Measurements from ENCODE around the gene PGBD5.
"Not testable (repeated sequence)": the region's sequence is repeated elsewhere in the genome, so short reads cannot be mapped to it uniquely, and the experiment has no call there.

PGBD5 gene

DNA sequence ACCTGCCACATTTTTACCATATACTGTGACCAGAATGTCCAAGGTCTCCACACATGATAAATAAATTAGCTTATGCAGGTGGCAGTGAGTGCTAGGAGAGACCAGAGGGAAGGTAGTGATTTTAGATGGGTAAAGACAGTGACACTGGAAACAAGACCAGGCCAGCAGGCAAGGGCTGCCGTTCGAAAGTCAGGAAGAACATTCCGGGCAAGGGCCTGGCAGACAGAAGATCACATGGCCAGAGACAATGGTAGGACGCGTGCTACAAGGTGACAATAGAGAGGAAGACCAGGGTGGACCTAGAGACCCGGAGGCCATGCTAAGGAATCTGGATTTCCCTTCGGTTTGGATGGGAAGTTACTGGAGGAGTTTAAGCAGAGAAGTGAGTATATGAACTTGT is 9.7 kb downstream of the PGBD5 start:
- Histone ChIP-seq H3K36me3 (ENCODE audit: insufficient read depth, low read length) (no peaks in the 10 kb centered on the region), H3K9ac (ENCODE audit: low read depth, low read length) (no peak overlapping the region), H3K4me1 (ENCODE audit: insufficient read depth, low read length) (peaks cover 2% of the 10 kb centered on the region), H3K9me3 (ENCODE audit: control insufficient read depth, insufficient read depth, low read length) (no peaks in the 10 kb centered on the region)

DNA sequence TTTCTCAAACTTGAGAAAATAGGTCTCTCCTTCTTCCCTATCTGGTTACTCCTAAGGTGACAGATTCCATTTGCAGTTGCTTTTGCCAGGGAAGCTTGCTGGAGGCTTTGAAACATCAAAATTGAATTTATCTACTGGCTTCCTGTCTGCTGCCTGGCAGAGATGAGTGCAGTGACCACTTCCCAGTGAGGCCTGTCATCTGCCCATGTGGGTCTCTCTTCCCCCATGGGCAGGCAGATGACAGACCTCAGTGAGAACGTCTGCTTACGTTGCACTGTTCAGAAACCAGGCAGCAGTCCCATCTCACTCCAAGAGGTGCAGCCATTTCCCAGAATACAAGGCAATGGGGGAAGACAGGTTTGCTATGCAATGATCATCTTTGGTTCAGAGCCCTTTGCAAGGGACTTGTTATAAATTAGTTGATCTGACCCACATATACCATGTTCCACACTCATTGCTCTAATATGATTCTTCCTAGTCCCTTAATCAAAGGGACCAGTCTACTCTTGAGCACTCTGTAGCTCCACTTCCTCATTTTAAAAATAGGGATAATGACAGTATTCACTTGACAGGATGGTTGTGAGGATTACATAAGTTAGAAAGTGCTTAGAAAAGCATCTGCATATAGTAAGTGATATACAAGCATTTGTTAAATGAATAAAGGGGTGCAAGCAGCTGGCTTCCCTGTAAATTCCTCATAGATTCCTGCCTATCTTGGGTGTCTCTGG is 10.6 kb downstream of the PGBD5 start:
- no peak overlapping the region for H3K9ac ChIP-seq (ENCODE audit: low read depth, low read length)

DNA sequence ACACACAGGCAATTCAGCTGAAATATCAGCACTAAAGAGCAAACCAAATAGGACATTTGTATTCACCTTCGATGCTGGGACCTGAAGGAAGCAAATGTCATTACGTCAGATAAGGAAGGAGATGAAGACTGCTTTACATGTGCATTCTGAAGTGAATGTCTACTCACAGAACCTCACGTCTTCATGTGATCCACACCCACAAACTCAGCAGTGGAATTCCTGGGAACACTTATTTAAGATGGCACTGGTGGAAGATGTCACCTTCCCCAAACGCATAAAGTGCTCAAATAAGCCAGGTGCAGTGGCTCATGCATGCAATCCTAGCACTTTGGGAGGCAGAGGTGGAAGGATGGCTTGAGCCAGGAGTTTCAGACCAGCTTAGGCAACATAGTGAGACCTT is 11.4 kb downstream of the PGBD5 start:
- H3K36me3 ChIP-seq (ENCODE audit: insufficient read depth, low read length) = no peaks in the 10 kb centered on the region
- no peak overlapping the region for H3K9ac ChIP-seq (ENCODE audit: low read depth, low read length)
- no peaks in the 10 kb centered on the region for H3K9me3 ChIP-seq (ENCODE audit: control insufficient read depth, insufficient read depth, low read length)
- H3K4me1 ChIP-seq (ENCODE audit: insufficient read depth, low read length) = no peaks in the 10 kb centered on the region; the same call in 1 of the 2 replicates

More for the DNA sequence above, 10.6 kb downstream of the PGBD5 start:
- no peaks in the 10 kb centered on the region; the same call in 1 of the 2 replicates for H3K4me1 ChIP-seq (ENCODE audit: insufficient read depth, low read length)
- H3K9me3 ChIP-seq (ENCODE audit: control insufficient read depth, insufficient read depth, low read length) = no peaks in the 10 kb centered on the region
- H3K36me3 ChIP-seq (ENCODE audit: insufficient read depth, low read length) = no peaks in the 10 kb centered on the region

DNA sequence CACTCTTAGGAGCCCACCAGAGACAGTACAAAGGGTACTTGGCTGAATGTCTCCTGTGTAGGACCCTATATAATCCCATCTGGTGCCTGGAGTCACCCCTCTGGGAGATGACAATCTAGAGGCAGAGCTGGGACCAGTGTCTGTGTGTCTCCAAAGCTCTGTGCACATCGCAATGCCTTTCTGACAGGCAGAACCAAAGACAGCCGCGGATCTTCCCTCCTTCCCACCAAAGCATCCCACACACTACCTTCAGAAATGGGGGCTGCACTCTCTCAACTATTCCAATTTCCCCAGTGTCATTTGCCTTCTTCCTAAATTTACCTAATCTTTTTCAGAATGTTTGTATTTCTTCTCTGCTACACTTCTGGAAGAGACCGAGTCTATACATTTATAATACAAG is 12.0 kb downstream of the PGBD5 start:
- Histone ChIP-seq H3K9ac (ENCODE audit: low read depth, low read length) (no peak overlapping the region), H3K4me1 (ENCODE audit: insufficient read depth, low read length) (no peaks in the 10 kb centered on the region; the same call in 1 of the 2 replicates), H3K36me3 (ENCODE audit: insufficient read depth, low read length) (no peaks in the 10 kb centered on the region), H3K9me3 (ENCODE audit: control insufficient read depth, insufficient read depth, low read length) (no peaks in the 10 kb centered on the region)

DNA sequence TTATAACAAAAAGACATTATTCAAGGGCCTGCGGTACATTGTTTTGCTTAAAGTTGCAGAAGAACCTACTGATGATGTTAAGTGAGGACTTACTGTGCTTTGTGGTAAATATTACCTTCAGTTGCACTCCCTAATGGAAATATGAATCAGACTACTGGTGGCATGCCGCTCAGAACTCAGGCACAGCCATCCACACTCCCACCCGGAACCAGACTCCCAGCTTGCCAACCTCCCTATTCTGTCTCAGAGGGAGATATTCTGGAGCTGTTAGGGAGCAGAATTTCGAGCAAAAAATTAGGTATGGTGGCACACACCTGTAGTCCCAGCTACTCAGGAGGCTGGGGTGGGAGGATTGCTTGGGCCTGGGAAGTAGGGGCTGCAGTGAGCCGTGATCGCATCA is 13.1 kb downstream of the PGBD5 start:
- Histone ChIP-seq H3K9ac (ENCODE audit: low read depth, low read length) (no peak overlapping the region), H3K9me3 (ENCODE audit: control insufficient read depth, insufficient read depth, low read length) (no peaks in the 10 kb centered on the region), H3K36me3 (ENCODE audit: insufficient read depth, low read length) (no peaks in the 10 kb centered on the region), H3K4me1 (ENCODE audit: insufficient read depth, low read length) (no peaks in the 10 kb centered on the region; the same call in 1 of the 2 replicates)

DNA sequence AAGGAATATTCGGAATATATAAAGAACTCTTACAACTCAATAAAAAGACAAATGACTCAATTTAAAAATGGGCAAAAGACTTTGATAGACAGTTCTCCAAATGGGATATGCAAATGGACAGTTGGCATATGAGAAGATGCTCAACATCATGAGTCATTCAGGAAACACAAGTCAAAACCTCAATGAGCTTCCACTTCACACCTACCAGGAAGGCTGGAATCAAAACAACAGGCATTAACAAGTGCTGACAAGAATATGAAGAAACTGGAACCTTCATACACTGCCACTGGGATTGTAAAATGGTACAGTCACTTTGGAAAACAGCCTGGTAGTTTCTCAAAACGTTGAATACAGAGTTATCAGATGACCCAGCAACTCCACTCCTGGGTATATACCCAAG is 17.2 kb downstream of the PGBD5 start:
- H3K9ac ChIP-seq (ENCODE audit: low read depth, low read length) = no peak overlapping the region
- H3K36me3 ChIP-seq (ENCODE audit: insufficient read depth, low read length) = no peaks in the 10 kb centered on the region
- no peaks in the 10 kb centered on the region for H3K9me3 ChIP-seq (ENCODE audit: control insufficient read depth, insufficient read depth, low read length)
- no peaks in the 10 kb centered on the region for H3K4me1 ChIP-seq (ENCODE audit: insufficient read depth, low read length)

DNA sequence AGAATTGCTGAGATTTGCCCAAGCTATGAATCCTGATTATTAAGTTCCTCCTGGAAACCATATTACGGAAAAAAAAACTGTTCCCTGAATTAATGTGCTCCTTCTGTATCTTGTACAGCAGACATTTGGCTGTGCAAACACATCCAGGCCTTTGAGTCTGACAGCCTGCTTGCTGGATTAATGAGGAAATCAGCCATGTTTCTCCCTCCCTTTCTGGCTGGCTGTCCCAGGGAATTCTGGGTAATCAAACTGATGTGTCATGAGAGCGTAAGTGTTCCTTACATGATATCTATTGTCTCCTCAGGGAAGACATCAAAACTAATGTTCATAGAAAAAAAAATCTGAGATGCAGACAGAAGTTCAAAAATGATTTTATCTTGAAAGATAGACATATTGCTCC is 18.8 kb downstream of the PGBD5 start:
- Histone ChIP-seq H3K36me3 (ENCODE audit: insufficient read depth, low read length) (no peaks in the 10 kb centered on the region), H3K9me3 (ENCODE audit: control insufficient read depth, insufficient read depth, low read length) (no peaks in the 10 kb centered on the region), H3K4me1 (ENCODE audit: insufficient read depth, low read length) (peaks cover under 1% of the 10 kb centered on the region; the same call in 1 of the 2 replicates), H3K9ac (ENCODE audit: low read depth, low read length) (no peak overlapping the region)

DNA sequence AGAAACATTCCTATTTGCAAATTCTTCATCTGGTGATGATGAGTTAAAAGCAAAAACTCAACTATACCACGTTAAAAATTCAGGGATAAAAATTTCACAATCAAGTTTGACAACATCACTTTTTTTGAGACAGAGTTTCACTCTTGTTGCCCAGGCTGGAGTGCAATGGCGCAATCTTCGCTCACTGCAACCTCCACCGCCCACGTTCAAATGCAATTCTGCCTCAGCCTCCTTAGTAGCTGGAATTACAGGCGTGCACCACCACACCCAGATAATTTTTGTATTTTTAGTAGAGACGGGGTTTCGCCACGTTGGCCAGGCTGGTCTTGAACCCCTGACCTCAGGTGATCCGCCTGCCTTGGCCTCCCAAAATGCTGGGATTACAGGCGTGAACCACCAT is 19.4 kb downstream of the PGBD5 start:
- H3K9me3 ChIP-seq (ENCODE audit: control insufficient read depth, insufficient read depth, low read length); H3K9ac ChIP-seq (ENCODE audit: low read depth, low read length); H3K36me3 ChIP-seq (ENCODE audit: insufficient read depth, low read length); H3K4me1 ChIP-seq (ENCODE audit: insufficient read depth, low read length): not testable (repeated sequence)

DNA sequence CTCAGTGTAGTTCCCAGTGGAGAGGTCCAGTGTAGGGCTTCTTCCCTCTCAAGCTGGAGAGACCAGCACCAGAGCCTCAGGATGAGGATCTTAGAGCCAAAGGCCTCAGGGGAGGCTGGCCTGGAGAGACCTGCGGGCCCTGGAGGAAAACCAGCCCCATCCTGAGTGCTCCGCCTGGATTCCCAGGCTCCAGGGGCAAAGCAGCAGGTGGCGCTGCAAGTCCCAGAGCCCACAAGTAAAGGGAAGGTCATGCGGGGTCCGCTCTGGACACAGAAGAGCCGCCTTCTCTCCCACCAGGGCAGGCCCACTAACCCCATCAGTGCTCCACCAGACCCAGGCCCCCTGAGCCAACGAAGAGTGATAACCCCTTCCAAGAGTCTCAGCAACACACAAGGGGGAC is 22.7 kb downstream of the PGBD5 start:
- no peaks in the 10 kb centered on the region for H3K9me3 ChIP-seq (ENCODE audit: control insufficient read depth, insufficient read depth, low read length)
- no peak overlapping the region for H3K9ac ChIP-seq (ENCODE audit: low read depth, low read length)
- H3K36me3 ChIP-seq (ENCODE audit: insufficient read depth, low read length) = no peaks in the 10 kb centered on the region
- H3K4me1 ChIP-seq (ENCODE audit: insufficient read depth, low read length) = peaks cover 25% of the 10 kb centered on the region

DNA sequence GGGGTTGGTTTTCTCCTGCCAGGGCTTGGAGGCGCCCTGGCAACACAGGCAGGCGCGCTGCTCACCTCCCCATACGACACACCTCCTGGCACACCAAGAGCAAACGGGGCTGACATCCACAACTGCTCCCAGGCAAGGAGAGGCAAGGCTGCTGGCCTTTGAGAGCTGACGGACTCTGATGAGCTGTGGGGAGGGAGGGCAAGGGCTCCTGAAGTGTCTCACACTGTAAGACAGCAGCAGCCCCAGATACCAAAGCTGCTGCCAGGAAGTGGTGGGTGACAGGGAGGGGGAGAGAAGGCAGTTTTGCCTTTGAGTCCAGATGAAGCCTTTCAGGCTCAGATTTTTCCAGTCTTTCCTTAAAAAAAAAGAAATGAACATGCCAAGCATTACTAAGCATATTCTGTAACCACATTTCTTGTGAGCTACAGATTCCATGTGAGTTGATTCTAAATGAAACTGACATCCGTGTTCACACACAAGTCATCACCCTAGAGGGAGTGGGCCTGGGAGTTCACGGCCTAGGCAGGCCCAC is 24.3 kb downstream of the PGBD5 start:
- H3K4me1 ChIP-seq (ENCODE audit: insufficient read depth, low read length) = peaks cover 25% of the 10 kb centered on the region
- no peak overlapping the region for H3K9ac ChIP-seq (ENCODE audit: low read depth, low read length)
- no peaks in the 10 kb centered on the region for H3K36me3 ChIP-seq (ENCODE audit: insufficient read depth, low read length)

DNA sequence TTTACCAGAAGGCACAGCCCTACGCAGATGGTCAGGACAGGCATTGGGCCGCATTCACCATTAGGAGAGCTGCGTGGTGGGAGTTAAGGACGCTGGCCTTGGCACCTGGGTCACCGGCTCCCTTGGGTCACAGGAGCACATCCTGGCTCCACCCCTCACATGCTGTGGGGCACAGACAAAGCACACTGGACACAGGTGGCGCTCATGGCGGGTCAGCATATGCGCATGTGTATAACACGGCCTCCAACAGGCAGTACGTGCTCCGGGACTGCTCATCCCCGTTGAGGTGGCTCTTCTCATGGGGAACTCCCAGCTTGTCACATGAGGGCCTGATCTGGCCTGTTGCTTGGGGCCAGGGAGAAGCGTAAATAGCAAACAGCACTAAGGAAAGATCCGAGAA is 25.0 kb downstream of the PGBD5 start:
- H3K4me1 ChIP-seq (ENCODE audit: insufficient read depth, low read length) = peaks cover 25% of the 10 kb centered on the region
- H3K36me3 ChIP-seq (ENCODE audit: insufficient read depth, low read length) = no peaks in the 10 kb centered on the region
- no peak overlapping the region for H3K9ac ChIP-seq (ENCODE audit: low read depth, low read length)
- H3K9me3 ChIP-seq (ENCODE audit: control insufficient read depth, insufficient read depth, low read length) = no peaks in the 10 kb centered on the region

More for the DNA sequence above, 24.3 kb downstream of the PGBD5 start:
- no peaks in the 10 kb centered on the region for H3K9me3 ChIP-seq (ENCODE audit: control insufficient read depth, insufficient read depth, low read length)

DNA sequence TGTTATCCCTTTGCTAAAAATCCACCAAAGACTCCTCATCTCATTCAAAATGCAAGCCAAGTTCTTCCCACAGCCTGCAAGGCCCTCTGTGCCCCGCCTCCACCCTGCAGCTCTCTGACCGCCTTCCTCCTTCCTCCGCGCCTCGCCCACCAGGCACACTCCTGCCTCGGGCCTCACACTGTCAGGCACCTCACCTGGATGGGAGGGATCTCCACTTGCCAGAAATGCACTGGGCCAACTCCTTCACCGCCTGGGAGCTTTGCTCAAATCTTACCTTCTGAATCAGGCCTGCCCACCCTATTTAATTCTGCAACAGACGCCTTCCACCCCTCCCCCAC is 26.2 kb downstream of the PGBD5 start:
- Histone ChIP-seq H3K9ac (ENCODE audit: low read depth, low read length) (no peak overlapping the region), H3K4me1 (ENCODE audit: insufficient read depth, low read length) (peaks cover 25% of the 10 kb centered on the region)

DNA sequence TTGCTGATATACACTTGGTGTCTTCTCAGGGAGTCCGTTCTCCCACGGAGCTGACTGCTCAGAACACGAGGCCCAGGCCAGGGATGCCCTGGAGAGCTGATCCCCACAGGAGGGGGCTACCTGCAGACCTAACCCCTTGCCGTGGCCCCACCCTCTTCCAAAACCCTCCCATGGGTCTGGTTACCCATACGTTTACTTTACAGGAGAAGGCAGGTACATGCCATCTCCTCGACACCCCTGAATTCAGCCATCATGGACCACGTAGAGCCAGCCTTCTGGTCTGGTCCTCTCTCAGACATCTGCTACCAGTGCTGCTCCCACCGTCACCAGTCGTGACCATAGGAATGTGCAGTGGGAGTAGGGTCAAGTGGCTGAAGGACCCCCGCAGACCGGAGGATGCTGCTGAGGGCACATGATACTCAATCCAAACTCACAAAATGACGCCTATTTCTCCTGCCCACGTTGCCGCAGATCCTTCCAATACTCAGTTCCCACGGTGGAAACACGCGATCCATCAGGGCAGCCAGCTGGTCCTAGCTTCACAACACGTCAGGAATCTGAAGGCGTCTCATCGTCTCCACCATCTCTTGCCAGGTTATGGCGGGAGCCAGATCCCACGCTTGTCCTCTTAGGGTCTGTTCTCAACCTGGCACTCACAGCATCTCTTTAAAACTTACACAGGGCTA is 26.7 kb downstream of the PGBD5 start:
- no peak overlapping the region for H3K9ac ChIP-seq (ENCODE audit: low read depth, low read length)
- H3K4me1 ChIP-seq (ENCODE audit: insufficient read depth, low read length) = peaks cover 25% of the 10 kb centered on the region
- H3K9me3 ChIP-seq (ENCODE audit: control insufficient read depth, insufficient read depth, low read length) = no peaks in the 10 kb centered on the region
- H3K36me3 ChIP-seq (ENCODE audit: insufficient read depth, low read length) = no peaks in the 10 kb centered on the region

More for the DNA sequence above, 26.2 kb downstream of the PGBD5 start:
- Histone ChIP-seq H3K9me3 (ENCODE audit: control insufficient read depth, insufficient read depth, low read length) (no peaks in the 10 kb centered on the region), H3K36me3 (ENCODE audit: insufficient read depth, low read length) (no peaks in the 10 kb centered on the region)

DNA sequence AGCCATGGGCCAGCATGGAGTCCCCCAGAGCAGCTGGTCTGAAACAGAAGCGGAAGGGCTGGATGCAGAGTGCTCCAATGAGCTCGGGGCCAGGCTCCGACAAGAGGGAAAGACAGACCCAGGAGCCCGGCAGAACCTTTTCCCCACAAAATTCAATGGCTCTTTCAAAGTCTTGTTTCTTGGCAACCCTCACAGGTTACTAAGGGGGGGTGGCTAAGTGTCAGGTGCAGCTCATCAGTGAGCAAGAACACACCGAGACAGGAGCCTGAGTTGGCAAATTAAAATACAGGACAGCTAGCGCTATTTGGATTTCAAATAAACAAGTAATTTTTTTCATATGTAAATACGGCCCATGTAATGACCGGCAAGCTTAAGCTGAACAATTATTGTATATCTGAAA is 27.3 kb downstream of the PGBD5 start:
- peaks cover 28% of the 10 kb centered on the region for H3K4me1 ChIP-seq (ENCODE audit: insufficient read depth, low read length)
- H3K9ac ChIP-seq (ENCODE audit: low read depth, low read length) = no peak overlapping the region
- no peaks in the 10 kb centered on the region for H3K36me3 ChIP-seq (ENCODE audit: insufficient read depth, low read length)
- no peaks in the 10 kb centered on the region for H3K9me3 ChIP-seq (ENCODE audit: control insufficient read depth, insufficient read depth, low read length)

DNA sequence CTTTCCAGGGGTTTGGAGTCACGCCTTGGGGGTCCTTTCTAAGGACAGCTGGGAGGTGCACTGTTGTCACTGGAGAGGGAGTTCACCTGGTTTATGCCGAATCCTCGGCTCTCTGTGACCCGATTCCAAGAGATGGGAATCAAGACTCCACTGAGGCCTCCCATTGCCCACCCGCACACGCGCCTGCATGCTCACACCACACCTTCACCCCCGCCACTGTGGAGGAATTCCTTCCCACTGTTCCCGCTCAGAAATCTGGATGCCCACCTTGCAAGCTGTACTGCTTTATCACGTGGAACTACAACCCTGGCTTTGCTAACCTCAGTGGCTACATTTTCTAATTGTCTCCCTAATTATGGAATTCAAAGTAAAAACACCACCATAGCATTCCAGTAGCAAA is 29.2 kb downstream of the PGBD5 start:
- Histone ChIP-seq H3K36me3 (ENCODE audit: insufficient read depth, low read length) (no peaks in the 10 kb centered on the region), H3K4me1 (ENCODE audit: insufficient read depth, low read length) (peaks cover 32% of the 10 kb centered on the region), H3K9ac (ENCODE audit: low read depth, low read length) (no peak overlapping the region), H3K9me3 (ENCODE audit: control insufficient read depth, insufficient read depth, low read length) (no peaks in the 10 kb centered on the region)

Data from ES-I3 (cell line).